ENCODE data around the gene SOX13. TPM values are rescaled to one million over a fixed set of nuclear protein-coding genes. Genes with fewer than 3 reads are reported as not detected.

SOX13 gene
- total and polyA plus RNA-seq, 9 of the 15 experiments (the other 6 are each of a cell fraction or from before 2014, with no cell fraction given) = 0.03 to 0.35 (median 0.06) TPM; not detected in 5

- POLR2A ChIA-PET = no interaction called here
- 3% methylated on average over 10 of the region's 10 CpGs for WGBS (ENCODE audit: insufficient coverage, low coverage, missing lambda C conversion rate)
Measured at GRCh38 chr1:204041232-204041767, 31.6 kb upstream of the SOX13 start.

More at GRCh38 chr1:204041232-204041767, 31.6 kb upstream of the SOX13 start:
- intact Hi-C loops (cut with micrococcal nuclease) (no loop called here), in situ Hi-C loops (cut with MboI) (no loop called here)
- Histone ChIP-seq H3K4me2 (ENCODE audit: insufficient read depth, low read length) (no peak overlapping the region), H4K20me1 (replicated peaks; ENCODE audit: control insufficient read depth, insufficient read depth, low read length) (no peaks in the 10 kb centered on the region), H3K36me3 (ENCODE audit: control insufficient read depth, insufficient read depth, low read length) (no peaks in the 10 kb centered on the region), H2AFZ (ENCODE audit: low read depth, low read length) (no peak overlapping the region), H3K9me1 (ENCODE audit: control insufficient read depth, insufficient read depth, low read length) (no peaks in the 10 kb centered on the region), H3K27ac (ENCODE audit: extremely low read depth, low read depth, low read length) (no peak overlapping the region), H3K9ac (ENCODE audit: insufficient read depth in 1 of 2, low read depth in 2 of 2, low read length in 2 of 2) (no peak overlapping the region), H3K4me1 (replicated peaks in 1 of 2; ENCODE audit: control insufficient read depth in 2 of 2, insufficient read depth in 2 of 2, low read length in 2 of 2) (no peaks in the 10 kb centered on the region), H3K27me3 (ENCODE audit: control insufficient read depth in 2 of 2, insufficient read depth in 2 of 2, low read length in 2 of 2) (peaks cover 14 to 53% of the 10 kb centered on the region in 2 experiments), H3K4me3 (no peak overlapping the region), H3K9me3 (replicated peaks; ENCODE audit: control insufficient read depth, insufficient read depth, low read depth, low read length) (no peaks in the 10 kb centered on the region), H3K79me2 (ENCODE audit: control insufficient read depth, insufficient read depth, low read length) (no peaks in the 10 kb centered on the region)
- no peak for DNase-seq (ENCODE audit: extremely low read depth in 1 of 4, low spot score in 3 of 4)
- CTCF ChIA-PET (ENCODE audit: low intra/inter-chr PET ratio) = no interaction called here
- no peak for TF ChIP-seq THRB (CRISPR knock-in tag; conservative IDR thresholded peaks at IDR 0.05)
- no peak for TF ChIP-seq TFE3 (CRISPR knock-in tag; IDR thresholded peaks at IDR 0.05)
- FAIRE-seq = no peak
- no TSS peak for BruUV-seq (replicated peaks)
- no peak for ATAC-seq
